Measurements from ENCODE around the gene UBR3.

DNA sequence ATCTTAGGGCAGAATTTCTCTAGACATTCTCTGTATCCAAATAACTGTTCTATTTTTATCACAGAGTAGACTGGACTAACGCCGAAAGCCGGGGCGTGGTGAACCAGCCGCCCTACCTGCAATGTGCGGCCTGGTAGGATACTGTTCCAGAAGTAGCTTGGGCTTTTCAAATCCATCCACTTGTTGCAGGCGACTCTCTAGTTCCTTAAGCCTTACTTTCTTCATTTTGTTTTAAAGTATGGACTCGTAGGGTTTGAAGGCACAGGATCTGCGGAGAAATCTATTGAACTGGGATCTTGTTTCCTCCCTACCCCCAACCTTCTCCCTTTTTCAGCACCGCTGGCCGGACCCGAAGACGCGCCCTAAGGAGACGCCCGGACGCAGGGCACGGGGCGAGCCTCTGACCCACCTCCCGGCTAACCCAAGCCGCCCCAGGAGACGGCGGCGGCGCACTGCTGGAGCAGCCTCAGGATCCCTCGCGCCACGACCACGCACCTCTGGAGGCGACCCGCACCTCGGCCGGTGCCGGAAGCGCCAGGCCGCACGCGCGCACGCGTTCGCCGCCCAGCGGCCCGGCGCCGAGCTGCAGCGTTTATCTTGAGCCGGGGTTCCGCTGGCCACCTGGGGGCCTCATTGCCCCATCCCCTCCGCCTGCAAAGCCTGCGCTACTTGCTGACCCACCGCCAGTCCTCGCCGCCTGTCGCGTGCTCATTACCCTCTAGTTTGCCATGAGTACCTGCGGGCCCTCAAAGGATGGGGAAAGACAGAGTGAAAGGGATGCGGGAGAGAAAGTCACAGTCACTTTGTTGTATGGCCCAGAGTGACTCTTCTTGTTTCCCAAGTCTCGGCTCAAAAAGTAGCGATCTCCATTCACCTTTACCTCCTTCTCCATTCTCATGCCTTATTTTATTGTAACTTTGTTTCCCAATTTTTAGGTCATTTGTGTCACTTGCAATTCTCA is 2.6 kb upstream of the UBR3 start, which contains the start of gene METTL5:
- TF ChIP-seq CTCF (IDR thresholded peaks at IDR 0.05) (peak; percentile 94 to 99 (median 98)), POLR2A (IDR thresholded peaks at IDR 0.05) (peak in 2 of 4 donors; percentile 59 to 82)
